Lower lobe of right lung (tissue), 2 donors: ENCODE measurements around the gene PLSCR4. TPM values are rescaled to one million over a fixed set of nuclear protein-coding genes. Genes with fewer than 3 reads are reported as not detected.
A peak's percentile ranks its signal among the peaks of the same experiment; 100 is the strongest.

Experiments
- ATAC-seq, 2 donors: fragments of 200-7000 bp; cut with Tn5 transposase; one replicate each; pipeline ENCODE4 v1.9.1; 2020 to 2022; ENCODE audit warnings: mild to moderate bottlenecking in 2 of 2, moderate library complexity in 2 of 2
- DNase-seq: peaks from one replicate; pipeline ENCODE4 v3.0.0-alpha.2; 2020
- H3K27ac ChIP-seq: fragments of 200-600 bp; one replicate; pipeline ENCODE4 v1.8.0; 2022
- H3K27me3 ChIP-seq: fragments of 200-600 bp; one replicate; pipeline ENCODE4 v1.8.0; 2022; ENCODE audit warnings: low read depth
- H3K36me3 ChIP-seq: fragments of 200-600 bp; one replicate; pipeline ENCODE4 v1.8.0; 2022; ENCODE audit warnings: mild to moderate bottlenecking
- H3K4me1 ChIP-seq: fragments of 200-600 bp; one replicate; pipeline ENCODE4 v1.8.0; 2022
- H3K4me3 ChIP-seq: fragments of 200-600 bp; one replicate; pipeline ENCODE4 v1.8.0; 2022; ENCODE audit warnings: mild to moderate bottlenecking
- H3K9me3 ChIP-seq: fragments of 200-600 bp; one replicate; pipeline ENCODE4 v1.8.0; 2022
- CTCF ChIP-seq: fragments of 200-600 bp; IDR thresholded peaks from one replicate; pipeline ENCODE4 v1.8.0; 2022; ENCODE audit warnings: antibody characterized with exemption, mild to moderate bottlenecking
- intact Hi-C: fragments of 100-400 bp; cut with DNase I; formaldehyde crosslinking; loops from one replicate; pipeline ENCODE4 v1.11.0; 2022
- total RNA-seq: library from RNA; stranded (reverse); fragmentation: NEBNext Ultra II Directional; extraction: Animal tissue kit (Norgen Biotek cat#: 25700); gene quantifications from one replicate; pipeline ENCODE4 v1.2.1, GENCODE V29; 2021
- donor health status: DM: no; HTN: yes; CAD: no; lungs with severe emphysema.

Gene PLSCR4
- total RNA-seq, 1 donor from 2014 or later, result 63.5 TPM

GRCh38 chr3:146164506-146164905 is 86.4 kb downstream of the PLSCR4 start:
- Histone ChIP-seq H3K9me3 (no peaks in the 10 kb centered on the region), H3K36me3 (no peaks in the 10 kb centered on the region), H3K27ac (no peak overlapping the region), H3K4me3 (no peak overlapping the region), H3K27me3 (no peaks in the 10 kb centered on the region), H3K4me1 (peaks cover 15% of the 10 kb centered on the region)
- no peak for TF ChIP-seq CTCF
- ATAC-seq, result no peak
- DNase-seq, result no peak
- intact Hi-C loops, result no loop called here

GRCh38 chr3:146164071-146164470 is 86.8 kb downstream of the PLSCR4 start:
- no peak for TF ChIP-seq CTCF
- Histone ChIP-seq H3K36me3 (no peaks in the 10 kb centered on the region), H3K4me3 (no peak overlapping the region), H3K9me3 (no peaks in the 10 kb centered on the region), H3K4me1 (peaks cover 20% of the 10 kb centered on the region), H3K27ac (no peak overlapping the region), H3K27me3 (no peaks in the 10 kb centered on the region)
- intact Hi-C loops, result no loop called here
- DNase-seq, result no peak
- ATAC-seq, result no peak

GRCh38 chr3:146163584-146163983 is 87.3 kb downstream of the PLSCR4 start:
- ATAC-seq (no peak), DNase-seq (no peak)
- no peaks in the 10 kb centered on the region for H3K36me3 ChIP-seq
- H3K9me3 ChIP-seq, result no peaks in the 10 kb centered on the region
- peak; percentile 20 for TF ChIP-seq CTCF
- no peaks in the 10 kb centered on the region for H3K27me3 ChIP-seq
- intact Hi-C loops, result no loop called here
- H3K4me1 ChIP-seq, result peaks cover 21% of the 10 kb centered on the region
- no peak overlapping the region for H3K27ac ChIP-seq
- H3K4me3 ChIP-seq, result no peak overlapping the region

GRCh38 chr3:146162561-146162960 is 88.3 kb downstream of the PLSCR4 start:
- peak overlapping the region; percentile 94 for H3K27ac ChIP-seq
- H3K27me3 ChIP-seq, result no peaks in the 10 kb centered on the region
- no peak for ATAC-seq
- no peak for DNase-seq
- TF ChIP-seq CTCF, result no peak
- intact Hi-C loops, result no loop called here
- H3K36me3 ChIP-seq, result no peaks in the 10 kb centered on the region
- no peak overlapping the region for H3K4me3 ChIP-seq
- peaks cover 21% of the 10 kb centered on the region for H3K4me1 ChIP-seq
- no peaks in the 10 kb centered on the region for H3K9me3 ChIP-seq

GRCh38 chr3:146161663-146162002 is 89.3 kb downstream of the PLSCR4 start:
- intact Hi-C loops, result no loop called here
- Histone ChIP-seq H3K27ac (peak overlapping the region; percentile 94), H3K36me3 (no peaks in the 10 kb centered on the region), H3K27me3 (no peaks in the 10 kb centered on the region), H3K4me1 (peaks cover 23% of the 10 kb centered on the region), H3K4me3 (peak overlapping the region; percentile 84), H3K9me3 (no peaks in the 10 kb centered on the region)
- ATAC-seq (peak; percentile 5 to 40), DNase-seq (no peak)
- no peak for TF ChIP-seq CTCF
